HG03565 (cell line): ENCODE measurements around the gene ZCCHC7.
"Not testable (repeated sequence)": the region's sequence is repeated elsewhere in the genome, so short reads cannot be mapped to it uniquely, and the experiment has no call there.

Experiments
- ATAC-seq: cut with Tn5 transposase; IDR thresholded peaks from one replicate; pipeline ENCODE4 v1.9.1; 2021; ENCODE audit warnings: mild to moderate bottlenecking, moderate library complexity; ENCODE audit not compliant: unreplicated experiment

Gene ZCCHC7

DNA sequence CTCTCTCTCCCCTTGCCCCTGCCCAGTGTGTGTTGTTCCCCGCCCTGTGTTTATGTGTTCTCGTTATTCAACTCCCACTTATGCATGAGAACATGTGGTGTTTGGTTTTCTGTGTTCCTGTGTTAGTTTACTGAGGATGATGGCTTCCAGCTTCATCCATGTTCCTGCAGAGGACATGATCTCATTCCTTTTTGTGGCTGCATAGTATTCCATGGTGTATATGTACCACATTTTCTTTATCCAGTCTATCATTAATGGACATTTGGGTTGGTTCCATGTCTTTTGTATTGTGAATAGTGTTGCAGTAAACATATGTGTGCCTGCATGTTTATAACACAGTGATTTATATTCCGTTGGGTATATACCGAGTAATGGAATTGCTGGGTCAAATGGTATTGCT lies 83.1 kb downstream of the ZCCHC7 start:
- ATAC-seq = not testable (repeated sequence)

DNA sequence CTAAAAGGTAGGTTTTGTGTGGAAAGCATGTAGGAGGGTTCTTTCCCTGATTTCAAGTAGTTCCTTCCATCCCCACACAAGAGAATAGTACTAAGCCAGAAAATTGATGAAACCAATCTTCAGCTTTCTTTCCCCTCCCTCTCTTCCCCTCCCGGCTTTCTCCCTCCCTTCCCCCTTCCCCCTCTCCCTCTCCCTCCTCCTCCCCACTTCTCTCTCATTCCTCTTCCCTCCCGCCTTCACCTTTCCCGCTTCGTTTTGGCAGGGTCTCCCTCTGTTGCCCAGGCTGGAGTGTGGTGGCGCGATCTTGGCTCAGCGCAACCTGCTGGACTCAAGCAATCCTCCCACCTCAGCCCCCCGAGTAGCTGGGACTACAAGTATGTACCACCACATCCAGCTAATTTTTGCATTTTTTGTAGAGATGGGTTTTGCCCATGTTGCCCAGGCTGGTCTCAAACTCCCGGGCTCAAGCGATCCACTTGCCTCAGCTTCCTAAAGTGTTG lies 85.8 kb downstream of the ZCCHC7 start:
- ATAC-seq = no peak

DNA sequence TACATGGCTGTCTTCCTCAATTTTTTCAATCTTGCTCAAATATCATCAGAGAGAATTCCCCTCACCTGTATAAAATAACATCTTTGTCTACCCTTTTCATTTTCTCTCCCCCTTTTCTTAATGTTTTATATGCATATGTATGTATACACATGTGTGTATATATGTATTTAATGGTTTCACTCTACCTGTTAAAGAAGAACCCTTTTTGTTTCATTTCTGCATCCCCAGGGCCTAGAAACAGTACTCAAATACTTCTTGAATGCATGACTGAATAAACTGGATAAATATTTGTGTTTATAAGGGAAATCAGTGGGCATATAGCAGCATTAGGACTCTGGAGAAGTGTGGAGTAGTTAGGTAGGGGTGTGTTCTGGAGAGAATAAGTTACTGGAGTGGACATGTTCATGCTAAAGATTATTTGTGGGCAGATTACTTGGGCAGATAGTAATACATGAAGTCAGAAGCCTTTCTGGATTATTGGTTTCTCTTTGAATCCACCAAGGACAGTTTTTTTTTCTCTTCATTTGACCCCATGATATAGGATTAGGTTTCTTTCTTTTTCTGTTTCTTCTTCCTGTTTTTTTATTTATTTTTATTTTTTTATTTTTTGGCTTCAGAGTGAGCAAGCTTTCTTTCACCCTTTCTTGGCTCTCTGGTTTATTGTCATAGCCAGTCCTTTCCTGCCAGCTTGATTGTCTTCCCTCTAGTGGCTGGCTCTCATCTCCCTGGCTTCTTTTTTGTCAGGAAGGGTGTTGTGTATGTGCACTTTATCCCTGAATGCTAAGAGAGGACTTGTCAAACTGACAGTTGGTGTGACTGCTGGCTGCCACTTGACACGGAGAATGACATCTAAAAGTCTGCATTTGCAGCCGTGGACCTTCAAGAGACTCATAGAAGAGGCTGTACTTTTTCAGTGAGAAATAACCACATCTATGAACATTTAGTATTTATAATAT lies 89.3 kb downstream of the ZCCHC7 start:
- no peak for ATAC-seq

DNA sequence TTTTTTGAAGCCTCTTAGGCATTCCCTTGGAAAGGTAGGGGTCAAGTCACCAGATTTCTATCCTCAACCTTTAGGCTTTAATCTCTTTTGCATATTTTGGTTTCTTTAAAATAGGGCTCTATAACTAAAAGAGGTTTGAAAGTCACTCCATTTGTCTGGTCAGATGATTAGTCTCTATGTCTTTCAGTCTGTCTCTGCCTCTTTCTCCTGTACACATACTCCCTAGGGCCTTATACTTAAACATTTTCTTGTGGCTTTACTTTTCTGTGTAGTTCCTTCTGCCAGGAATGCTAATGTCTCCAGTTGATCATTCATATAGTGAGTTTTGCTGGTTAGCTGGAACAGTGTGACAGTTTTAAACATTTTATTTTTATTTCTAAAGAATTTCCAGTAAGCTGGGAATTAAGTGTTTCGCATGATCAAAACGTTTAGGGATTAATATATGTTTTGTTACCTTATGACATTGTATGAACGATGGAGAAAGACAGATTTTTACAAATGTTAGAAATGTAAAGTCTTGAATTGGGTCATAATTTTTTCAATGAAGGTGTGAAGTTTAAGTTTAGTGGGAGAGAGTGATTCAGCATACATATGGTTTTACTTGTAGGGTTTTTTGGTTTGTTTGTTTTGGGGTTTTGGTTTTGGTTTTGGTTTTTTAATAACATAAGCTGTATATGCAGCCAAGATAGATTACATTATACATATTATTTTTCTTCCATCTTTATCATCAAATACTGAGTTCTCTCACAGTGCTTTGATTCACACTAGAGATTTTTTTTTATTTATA lies 90.6 kb downstream of the ZCCHC7 start:
- no peak for ATAC-seq

DNA sequence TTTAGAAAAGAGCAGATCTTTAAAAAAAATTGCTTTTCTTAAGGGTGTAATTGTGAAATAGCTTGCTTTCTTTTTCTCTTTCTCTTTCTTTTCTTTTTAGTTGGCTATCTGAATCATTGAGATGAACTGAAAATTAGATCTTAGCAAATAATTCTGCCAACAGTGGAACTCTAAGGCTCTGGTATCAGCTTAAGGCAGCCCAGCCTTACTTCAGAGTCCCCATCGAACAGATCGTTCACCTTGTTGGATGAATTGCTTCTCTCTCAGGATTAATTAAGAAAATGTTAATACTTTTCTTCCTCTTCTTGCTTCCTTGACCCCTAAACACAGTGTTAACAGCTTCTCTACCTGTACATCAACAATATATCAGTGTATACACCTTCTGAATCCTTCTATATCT lies 92.1 kb downstream of the ZCCHC7 start:
- ATAC-seq = no peak

DNA sequence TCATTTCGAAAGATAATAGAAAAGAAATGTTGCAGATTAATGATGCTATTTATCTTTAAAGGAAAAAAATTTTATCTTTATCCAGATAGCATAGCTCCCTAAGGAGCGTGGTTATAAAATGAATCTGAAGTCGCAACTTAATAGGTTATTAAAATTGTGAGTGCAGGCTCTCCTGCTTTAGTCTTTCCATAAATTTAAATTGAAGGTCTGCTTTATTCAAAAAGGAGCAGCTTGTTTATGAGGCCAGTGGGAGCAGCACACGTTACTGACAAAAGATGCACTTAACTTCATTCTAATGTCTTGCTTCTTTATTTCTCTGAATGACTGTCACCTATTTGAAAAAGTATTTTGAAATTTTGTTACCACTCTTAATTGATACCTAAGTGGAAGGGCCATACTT lies 95.0 kb downstream of the ZCCHC7 start:
- ATAC-seq = no peak

DNA sequence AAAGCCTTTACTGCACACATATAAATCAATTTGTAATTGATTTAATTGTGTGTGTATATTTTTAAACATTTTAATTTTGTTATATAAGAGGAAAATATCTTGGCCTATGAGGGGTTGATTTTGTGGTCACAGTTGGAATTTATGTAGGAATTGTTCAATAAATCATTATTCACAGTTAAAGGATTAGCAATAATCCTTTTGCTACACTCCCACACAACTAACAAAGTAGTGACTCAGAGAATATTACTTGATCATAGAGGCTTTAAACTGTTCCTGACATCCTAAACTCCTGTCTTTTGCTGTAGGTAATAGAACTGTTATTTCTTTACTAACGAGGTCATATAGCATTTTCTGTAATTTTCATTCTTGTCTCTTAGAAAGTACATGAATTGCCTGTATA lies 95.5 kb downstream of the ZCCHC7 start:
- no peak for ATAC-seq

DNA sequence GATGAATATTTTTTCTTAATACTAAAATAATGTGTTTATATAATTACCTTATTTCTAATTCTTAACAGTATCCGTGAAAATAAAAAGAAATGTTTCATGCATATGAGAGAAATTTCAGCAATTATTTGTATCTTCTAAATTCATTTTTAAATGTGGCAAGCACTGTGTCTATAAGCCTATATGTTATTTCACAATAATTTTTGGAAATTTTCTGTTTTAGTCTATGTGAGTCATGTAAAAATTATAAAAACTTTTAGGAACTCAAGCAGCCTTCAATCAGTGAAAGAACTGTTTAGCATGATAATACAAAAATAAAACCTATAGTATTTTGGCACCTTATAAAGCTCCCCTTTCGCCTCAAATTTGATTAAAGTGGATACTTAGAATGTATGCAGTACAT lies 96.8 kb downstream of the ZCCHC7 start:
- no peak for ATAC-seq

DNA sequence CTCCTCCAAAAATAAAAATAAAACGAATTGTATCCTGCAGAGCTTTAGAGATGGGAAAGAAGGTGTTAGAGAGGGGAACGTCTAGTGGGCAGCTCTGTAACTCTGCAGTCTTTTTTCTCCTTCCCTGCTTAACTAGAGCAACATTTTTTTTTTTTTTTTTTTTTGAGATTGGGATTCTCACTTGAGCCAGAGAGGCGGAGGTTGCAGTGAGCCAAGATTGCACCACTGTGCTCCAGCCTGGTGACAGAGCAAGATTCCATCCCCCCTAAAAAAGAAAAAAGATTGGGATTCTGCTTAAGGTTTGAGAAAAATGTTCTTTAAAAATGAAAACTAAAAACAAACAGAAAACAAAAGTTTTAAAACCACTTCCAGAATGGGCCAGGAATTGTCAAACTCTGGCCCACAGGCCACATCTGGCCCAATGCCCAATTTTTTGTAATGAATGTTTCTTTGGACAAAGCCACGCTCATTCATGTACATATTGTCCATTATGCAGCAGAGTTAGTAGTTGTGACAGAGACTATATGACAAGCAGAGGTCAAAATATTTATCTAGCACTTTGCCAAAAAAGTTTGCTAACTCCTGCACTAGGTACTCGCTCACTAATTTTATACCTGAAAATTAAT lies 98.5 kb downstream of the ZCCHC7 start:
- ATAC-seq = no peak

DNA sequence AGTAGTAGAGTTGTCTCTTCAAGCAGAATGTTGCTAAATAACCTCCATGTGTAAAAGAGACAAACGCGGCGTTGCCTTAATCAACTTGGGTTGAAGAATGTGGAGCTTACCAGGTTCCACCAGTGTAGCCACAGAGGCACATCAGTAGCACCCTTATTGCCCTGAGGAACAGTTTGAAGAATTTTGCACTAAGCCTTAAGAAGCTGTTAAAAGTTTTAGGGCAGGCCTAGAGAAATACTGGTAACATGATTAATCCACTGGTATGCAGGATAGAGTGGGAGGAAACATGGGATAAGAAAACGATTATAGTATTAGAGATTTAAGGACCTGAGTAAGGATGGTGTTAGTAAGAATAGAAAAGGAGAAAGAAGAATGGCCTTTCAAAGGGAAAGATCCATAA lies 100.6 kb downstream of the ZCCHC7 start:
- ATAC-seq = no peak

DNA sequence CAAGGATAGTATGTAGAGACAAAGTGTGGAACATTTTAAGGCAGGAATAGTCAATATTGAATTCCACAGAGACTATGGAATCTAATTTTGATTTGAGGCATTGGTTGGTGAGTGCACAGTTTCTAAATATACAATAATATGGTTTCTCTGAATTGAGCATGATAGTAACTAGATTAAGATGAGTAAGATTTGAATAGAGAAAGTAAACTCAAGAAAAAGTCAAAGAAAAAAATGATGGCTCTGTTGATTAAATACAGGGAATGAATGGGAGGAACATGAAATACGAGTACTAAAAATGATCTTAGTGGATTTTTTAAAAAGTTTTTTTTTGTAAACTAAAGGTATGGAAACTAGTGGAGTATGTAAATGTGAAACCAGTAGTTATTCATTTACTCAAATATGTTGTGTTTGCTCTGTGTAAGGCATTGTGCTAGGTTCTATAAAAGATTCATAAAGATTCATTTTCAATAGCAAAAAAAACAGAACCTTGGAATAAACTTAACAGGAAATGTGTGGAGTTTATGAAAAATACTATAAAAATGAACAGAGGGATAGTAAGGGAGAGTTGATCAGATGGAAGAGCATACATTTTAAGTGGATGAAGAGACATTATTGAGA lies 101.2 kb downstream of the ZCCHC7 start:
- ATAC-seq = no peak

DNA sequence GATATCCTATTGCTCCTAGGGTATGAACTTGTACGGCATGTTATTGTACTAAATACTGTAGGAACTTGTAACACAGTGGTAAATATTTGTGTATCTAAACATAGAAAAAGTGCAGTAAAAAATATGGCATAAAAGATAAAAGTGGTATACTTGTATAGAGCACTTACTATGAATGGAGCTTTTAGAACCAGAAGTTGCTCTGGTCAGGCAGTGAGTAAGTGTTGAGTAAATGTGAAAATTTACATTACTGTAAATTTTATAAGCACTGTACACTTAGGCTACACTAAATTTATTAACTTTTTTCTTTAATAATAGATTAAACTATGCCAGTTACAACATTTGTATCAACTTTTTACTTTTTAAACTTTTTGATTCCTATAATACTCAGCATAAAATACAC lies 109.1 kb downstream of the ZCCHC7 start:
- no peak for ATAC-seq

DNA sequence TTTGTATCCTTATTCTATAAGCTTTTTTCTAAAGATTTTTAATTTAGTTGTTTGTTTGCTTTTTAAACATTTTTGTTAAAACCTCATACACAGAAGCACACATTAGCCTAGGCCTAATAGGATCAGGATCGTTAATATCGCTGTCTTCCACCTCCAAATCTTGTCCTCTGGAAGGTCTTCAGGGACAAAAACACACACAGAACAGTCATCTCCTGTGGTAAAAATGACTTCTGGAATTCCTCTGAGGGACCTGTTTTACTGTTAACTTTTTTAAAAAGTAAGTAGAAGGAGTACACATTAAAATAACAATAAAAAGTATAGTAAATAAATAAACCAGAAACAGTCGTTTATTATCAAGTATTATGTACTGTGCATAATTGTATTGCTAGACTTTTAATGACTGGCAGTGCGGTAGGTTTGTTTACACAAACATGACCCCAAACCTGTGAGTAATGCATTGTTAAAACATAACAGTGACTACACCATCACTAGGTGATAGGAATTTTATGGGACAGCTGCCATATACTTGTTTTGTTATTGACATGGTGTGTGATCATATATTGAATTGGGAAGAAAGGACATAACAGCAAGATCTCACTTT lies 109.6 kb downstream of the ZCCHC7 start:
- no peak for ATAC-seq

DNA sequence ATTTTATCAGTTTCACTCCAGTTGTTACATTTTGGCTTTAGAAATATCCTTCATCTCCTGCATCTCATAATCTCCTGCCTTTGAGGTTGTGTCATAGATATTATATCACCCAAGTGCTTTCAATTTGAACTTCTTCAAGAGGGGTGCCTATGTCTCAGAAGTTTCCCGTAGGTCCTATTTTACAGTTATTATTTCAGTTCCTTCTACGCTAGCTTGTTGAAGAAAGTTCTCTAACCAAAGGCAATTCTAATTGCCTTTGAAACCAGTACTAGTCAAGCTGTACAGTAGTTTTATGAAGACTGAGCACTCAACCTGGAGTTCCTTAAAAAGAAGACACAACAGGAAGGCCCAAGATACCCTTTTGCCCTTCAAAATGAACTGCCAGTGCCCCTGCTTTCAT lies 116.4 kb downstream of the ZCCHC7 start:
- no peak for ATAC-seq

DNA sequence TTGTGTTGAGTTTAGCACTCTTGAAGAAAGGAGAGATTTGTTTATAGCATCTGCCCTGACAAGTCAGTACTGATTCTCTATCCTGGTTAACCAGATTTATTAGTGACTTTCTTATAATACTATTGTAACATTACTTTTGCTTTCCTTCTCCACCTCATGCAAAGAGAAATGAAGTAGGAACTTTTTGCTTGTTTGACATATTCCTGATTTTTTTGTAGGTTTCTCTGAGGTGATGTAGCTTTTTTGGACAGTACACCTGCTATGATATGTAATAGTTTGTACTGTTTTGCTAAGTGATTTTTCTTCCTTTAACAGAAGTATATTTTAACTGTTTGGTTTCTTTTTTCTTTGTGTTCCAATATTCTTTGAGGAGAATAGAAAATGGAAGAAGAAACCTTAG lies 117.7 kb downstream of the ZCCHC7 start:
- ATAC-seq = no peak

DNA sequence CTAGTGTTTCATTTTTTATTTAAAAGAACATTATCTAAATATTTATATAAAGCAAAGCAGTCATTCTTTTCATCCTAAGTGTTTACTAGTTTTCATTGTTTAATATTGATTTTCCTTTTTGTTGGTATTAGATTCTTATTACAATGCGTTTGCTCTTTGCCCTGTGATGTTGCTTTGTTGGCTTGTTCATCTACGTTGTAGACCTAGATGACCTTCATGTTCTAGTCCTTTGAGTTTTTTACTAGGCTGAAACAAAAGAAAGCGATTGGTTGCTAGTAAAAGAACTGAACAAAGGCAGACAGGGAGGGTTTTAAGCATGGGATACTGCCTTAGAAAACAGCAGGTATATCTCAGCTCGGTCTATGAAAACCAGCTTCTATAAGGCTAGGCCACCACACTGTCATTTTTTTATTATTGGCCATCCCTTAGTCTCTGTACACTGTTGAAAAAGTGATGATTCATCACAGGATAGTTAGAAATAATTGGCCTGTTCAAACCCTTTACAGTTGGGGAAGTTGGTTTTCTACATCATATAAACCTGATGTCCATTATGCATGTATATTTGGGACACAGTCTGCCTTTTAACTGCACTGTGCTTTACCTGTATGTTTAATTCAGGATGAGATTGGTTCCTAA lies 119.0 kb downstream of the ZCCHC7 start:
- no peak for ATAC-seq

DNA sequence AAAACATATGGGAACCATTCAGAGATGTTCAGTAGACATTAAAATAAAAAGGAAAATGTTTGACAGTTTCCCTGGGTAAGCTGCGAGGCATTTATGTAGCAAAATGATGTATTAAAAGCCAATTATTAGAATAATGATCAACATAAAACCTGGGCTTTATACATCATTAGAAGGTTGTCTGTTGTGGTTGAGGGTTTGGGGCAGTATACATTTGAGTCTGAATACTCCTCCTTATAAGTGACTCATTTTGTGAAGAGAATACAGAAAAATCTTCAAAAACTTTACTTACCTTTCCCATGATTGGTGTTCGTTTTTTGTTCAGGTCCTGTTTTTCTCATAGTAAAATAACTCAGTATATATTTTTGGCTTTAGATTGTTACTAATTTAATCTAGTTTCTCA lies 119.5 kb downstream of the ZCCHC7 start:
- ATAC-seq = no peak

DNA sequence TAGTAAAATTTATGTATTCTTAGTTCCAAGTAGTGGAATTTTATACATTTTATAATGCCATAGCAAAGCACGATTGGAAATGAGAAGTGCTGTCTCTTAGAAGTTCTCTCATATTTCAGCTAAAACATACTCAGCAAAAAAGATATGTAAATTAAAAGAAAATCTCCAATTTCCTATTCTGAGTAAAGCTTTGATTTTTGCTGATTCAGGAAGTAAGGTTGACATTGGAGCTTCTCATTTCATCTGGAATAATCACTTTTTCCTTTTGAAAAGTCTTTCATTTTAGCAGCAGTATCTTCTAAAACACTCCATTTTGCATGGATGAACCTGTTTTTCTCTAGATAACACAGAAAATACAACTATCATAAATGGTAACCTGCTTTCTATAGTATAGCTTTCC lies 121.0 kb downstream of the ZCCHC7 start:
- ATAC-seq = no peak

DNA sequence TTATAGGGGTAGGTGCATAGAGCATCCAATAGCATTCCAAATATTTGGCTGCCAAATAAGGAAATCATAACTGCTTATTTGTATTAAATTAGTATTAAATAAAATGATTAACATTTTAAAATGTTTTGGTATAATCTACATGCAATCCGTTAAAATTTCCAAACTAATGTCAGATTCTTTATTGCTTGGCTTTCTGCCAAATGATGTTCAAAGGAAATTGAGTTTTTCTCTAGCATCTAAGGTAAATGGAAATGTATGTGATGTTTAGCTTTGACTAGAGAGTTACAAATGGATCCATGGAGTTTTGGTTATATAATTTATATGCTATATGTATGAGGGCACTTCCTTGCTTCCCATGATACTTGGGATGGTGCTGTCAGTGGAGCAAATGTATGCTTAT lies 121.7 kb downstream of the ZCCHC7 start:
- no peak for ATAC-seq
